PC-9 (cell line): Measurements from ENCODE around the gene HPGD.

Experiments
- EZH2 ChIP-seq: fragments of 200-600 bp; sonication (generic); IDR thresholded peaks from 2 replicates; pipeline ENCODE4 v1.8.0; 2017; ENCODE audit warnings: antibody characterized with exemption, low read depth
- TF ChIP-seq, protein P1 (sequence below): fragments of 200-600 bp; sonication (generic); conservative IDR thresholded peaks from 2 replicates; pipeline ENCODE4 v1.6.1; 2017; ENCODE audit warnings: mixed run types, antibody characterized with exemption, mild to moderate bottlenecking, moderate library complexity

GRCh38 chr4:174479140-174479539 is 43.1 kb downstream of the HPGD start:
- TF ChIP-seq, protein P1, sequence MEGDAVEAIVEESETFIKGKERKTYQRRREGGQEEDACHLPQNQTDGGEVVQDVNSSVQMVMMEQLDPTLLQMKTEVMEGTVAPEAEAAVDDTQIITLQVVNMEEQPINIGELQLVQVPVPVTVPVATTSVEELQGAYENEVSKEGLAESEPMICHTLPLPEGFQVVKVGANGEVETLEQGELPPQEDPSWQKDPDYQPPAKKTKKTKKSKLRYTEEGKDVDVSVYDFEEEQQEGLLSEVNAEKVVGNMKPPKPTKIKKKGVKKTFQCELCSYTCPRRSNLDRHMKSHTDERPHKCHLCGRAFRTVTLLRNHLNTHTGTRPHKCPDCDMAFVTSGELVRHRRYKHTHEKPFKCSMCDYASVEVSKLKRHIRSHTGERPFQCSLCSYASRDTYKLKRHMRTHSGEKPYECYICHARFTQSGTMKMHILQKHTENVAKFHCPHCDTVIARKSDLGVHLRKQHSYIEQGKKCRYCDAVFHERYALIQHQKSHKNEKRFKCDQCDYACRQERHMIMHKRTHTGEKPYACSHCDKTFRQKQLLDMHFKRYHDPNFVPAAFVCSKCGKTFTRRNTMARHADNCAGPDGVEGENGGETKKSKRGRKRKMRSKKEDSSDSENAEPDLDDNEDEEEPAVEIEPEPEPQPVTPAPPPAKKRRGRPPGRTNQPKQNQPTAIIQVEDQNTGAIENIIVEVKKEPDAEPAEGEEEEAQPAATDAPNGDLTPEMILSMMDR, result no peak
- TF ChIP-seq EZH2, result no peak
